HG03097 (cell line): ENCODE results near the gene LCE3E.
"Not testable (repeated sequence)": the region's sequence is repeated elsewhere in the genome, so short reads cannot be mapped to it uniquely, and the experiment has no call there.

Source experiments
- ATAC-seq: cut with Tn5 transposase; IDR thresholded peaks from one replicate; pipeline ENCODE4 v1.9.1; 2021; ENCODE audit not compliant: unreplicated experiment, low FRiP score

The LCE3E gene, protein sequence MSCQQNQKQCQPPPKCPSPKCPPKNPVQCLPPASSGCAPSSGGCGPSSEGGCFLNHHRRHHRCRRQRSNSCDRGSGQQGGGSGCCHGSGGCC

DNA sequence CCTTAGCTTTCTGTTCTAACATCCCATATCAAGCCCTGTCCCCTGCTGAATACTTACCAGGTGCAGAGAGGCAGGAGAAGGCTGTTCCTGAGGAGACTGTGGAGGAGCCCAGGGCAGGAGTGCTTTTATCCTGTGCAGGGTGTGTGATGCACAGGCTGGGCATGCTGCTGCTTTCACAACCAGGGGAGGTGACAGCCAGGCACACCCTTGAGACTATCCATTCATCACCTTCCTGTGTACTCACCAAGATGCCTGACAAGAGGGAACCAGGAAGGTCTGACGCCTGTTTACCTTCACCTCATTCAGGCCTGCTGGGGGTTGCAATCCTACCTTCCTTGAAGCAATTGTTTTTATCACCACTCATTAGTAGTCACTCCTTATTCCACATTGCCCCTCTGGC is at the start of gene LCE3E:
Gene LCE3E (minus strand): TSS at position 100 of the 400 bp plus-strand sequence. CDS start 572 bp downstream, outside the sequence.
- ATAC-seq = no peak

DNA sequence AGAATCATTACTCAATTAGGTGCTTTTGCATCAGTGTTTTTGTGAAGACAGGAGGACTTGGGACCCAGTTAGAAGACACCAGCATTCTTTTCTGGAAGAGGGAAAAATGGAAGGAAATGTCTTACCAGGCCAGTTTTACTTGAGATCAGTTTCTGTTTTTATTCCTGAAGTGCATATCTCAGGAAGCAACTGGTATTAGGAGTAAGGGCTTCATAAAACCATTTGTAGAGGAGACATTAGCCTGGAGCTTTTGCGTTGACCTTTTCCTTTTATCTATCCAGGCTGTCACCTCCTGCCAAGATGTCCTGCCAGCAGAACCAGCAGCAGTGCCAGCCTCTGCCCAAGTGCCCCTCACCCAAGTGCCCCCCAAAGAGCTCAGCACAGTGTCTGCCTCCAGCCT is 46.9 kb upstream of the LCE3E start, which contains the start of gene LCE3B:
Gene LCE3B (plus strand): TSS at position 301 of the 400 bp plus-strand sequence. CDS start 0 bp downstream, at position 301.
- no peak for ATAC-seq

DNA sequence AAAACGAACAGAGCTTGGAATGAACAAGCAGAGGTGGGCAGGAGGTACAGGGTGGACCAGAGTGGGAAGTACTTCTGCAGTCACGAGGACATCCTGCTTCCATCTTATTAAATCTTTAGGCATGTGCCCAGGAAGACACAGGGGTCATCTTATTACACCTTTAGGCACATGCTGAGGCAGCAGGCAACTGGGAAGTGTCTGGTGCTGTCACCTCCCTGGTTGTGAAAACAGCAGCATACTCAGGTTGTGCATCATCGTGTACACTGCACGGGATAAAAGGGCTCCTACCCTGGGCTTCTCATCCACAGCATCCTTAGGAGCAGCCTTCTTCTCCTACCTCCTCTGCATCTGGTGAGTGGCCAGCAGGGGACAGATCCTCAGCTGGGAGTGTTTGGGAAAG is 33.4 kb upstream of the LCE3E start, which contains the start of gene LCE3C:
Gene LCE3C (plus strand): TSS at position 301 of the 400 bp plus-strand sequence. CDS start 498 bp downstream, outside the sequence.
- no peak for ATAC-seq

DNA sequence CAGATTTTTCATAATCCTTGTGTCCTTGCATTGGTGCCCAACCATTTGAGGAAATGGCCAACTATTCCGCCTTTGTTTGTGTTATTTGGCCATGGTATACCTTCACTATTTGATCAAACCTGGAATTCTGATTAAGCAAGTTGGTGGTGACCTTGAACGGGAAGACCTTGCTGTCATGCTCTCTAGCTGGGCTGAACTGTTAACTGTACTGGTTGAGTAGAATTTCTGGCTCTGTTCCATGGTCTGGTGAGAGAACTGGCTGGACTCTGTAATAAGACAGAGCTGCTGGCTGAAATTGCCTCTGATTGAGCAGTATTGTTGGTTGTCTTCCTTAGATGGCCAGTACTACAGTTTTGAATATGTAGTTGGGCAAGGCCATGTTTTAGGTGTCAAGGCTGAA is 30.4 kb upstream of the LCE3E start:
- ATAC-seq = no peak

DNA sequence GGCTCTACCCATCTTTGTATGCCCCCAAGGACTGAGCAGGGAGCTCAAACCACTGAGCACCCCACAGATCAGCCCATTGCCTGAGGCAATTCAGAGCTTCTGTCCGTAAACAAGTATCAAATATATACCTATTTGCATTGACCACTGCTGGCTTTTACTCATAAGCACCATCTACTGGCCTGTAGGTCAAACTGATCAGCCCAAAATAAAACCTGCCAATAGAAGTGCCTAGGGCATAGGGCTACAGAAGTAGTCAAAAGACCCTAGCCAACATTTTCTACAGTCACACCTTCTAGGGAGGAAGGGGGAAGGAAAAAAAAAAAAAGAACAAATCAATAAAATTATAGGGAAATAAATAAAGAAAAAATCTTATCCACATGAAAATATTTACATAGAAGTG is 19.0 kb upstream of the LCE3E start:
- no peak for ATAC-seq

DNA sequence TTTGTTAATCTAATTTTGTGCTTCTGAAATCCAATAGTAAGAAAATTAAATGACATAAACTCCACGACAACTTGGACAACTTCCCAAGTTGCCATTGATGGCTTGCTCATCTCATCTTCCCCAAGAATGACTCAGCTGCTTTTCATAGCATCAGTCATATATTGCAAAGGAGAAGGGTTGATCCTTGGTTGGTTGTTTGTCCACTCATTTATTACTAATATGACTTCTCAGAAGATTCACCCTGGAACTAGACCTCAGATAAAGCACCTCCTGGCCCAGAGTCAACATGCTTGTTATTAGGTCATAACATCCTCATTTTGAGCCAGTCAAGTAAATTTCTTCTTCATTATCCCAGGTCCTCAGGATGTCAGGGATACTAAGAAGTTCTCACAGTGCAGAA is 16.1 kb upstream of the LCE3E start:
- no peak for ATAC-seq

DNA sequence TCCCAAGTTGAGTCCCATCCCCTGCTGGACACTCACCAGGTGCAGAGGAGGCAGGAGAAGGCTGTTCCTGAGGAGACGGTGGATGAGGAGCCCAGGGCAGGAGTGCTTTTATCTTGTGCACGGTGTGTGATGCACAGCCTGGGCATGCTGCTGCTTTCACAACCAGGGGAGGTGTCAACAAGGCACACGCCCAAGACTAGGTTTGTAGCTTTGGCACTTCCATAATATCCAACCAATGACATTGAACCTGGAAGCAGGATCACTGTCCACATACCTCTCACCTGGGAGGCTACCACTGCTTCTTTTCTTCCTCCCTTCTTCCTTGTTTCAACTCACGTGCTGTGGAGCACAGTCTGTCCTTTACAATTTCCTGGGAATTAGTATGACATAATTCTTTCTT is 13.9 kb upstream of the LCE3E start, which contains the start of gene LCE3D:
Gene LCE3D (minus strand): TSS at position 84 of the 400 bp plus-strand sequence. CDS start 580 bp downstream, outside the sequence.
- ATAC-seq = no peak

DNA sequence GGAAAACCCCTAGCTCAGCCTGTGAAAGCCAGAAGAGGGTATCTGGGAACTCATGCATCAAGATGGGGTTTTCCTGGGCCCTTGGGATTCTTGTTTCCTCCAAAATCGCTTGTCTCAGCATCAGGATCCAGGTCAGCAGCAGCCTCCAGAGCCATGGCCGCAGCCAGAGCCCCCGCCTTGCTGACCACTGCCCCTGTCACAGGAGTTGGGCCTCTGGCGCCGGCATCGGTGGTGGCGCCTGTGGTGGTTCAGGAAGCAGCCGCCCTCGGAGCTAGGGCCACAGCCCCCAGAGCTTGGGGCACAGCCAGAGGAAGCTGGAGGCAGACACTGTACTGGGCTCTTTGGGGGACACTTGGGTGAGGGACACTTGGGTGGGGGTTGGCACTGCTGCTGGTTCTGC is 12.9 kb upstream of the LCE3E start:
- ATAC-seq = not testable (repeated sequence)

DNA sequence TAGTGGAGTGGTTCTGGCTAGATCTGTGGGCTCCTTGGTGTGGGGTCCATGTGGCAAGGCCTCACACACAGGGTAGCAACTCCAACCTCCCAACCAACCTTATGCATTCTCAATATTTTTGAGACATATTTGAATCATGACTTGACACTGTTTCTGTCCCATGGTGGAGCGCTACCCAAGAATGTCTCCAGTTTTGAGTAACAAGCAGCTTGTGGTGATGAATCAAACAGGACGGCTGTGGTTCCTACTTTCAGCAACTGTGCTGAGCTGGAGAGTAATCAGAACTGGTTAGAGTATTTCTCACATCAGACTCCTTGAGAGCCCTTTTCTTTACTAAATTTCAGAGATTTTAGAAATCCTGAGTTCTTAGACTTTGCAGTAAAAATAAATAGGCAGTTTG is 10.6 kb upstream of the LCE3E start:
- ATAC-seq = no peak

DNA sequence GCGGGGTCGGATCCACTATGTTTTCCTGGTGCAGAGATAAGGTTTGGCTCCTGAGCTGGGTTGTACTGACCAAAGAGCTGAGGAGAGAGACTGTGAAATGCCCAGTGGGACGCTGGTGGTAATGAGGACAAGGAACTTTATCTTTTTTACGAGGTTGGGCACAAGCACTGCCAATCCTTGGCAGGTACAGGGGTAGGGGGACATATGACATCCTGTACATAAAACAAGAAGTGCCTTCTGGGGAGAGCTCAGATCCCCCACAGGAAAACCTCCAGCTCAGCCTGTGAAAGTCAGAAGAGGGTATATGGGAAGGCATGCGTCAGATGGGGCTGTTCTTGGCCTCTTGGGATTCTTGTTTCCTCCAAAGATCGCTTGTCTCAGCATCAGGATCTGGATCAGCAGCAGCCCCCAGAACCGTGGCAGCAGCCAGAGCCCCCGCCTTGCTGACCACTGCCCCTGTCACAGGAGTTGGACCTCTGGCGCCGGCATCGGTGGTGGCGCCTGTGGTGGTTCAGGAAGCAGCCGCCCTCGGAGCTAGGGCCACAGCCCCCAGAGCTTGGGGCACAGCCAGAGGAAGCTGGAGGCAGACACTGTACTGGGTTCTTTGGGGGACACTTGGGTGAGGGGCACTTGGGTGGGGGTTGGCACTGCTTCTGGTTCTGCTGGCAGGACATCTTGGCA is 905 bp downstream of the LCE3E start:
- ATAC-seq = no peak

DNA sequence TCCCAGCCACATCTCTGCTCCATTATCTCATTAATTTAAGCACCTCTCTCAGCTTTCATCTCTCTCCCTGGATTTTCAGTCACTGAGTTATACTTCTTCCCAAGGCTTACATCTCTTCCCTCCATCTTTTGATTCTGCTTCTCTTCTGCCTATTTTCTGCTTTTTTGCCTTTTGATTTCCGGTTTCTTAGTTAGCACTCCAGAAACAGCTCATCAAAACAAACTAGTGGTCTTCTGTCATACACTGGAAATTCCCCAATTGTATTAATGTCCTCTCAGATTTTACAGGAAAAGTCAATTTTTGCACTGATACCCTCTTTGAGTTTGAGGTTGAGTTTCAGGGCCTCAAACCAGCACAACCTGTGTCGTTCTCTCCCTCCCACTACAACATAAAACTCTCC is 1.5 kb downstream of the LCE3E start:
- no peak for ATAC-seq

DNA sequence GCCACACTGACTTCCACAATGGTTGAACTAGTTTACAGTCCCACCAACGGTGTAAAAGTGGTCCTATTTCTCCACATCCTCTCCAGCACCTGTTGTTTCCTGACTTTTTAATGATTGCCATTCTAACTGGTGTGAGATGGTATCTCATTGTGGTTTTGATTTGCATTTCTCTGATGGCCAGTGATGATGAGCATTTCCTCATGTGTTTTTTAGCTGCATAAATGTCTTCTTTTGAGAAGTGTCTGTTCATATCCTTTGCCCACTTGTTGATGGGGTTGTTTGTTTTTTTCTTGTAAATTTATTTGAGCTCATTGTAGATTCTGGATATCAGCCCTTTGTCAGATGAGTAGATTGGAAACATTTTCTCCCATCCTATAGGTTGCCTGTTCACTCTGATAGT is 18.2 kb downstream of the LCE3E start:
- not testable (repeated sequence) for ATAC-seq

DNA sequence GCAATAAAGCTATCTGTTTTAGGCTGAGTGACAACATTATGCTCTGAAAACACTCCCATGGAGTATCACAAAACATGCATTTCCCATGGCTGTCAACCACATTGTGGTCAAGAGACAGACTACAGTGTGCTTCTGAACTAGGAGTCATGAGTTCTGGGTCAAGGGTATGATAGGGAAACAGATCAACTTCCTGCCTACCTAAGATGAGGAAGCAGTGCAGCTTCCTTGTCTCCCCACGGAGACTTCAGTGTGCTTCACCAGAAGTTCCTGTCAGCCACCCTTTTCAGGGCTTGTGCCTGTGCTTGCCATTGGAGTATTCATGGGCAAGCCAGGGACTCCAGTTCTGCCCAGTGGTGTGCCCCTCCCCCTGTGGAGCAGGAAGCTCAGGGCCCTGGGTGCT is 19.9 kb downstream of the LCE3E start:
- no peak for ATAC-seq

DNA sequence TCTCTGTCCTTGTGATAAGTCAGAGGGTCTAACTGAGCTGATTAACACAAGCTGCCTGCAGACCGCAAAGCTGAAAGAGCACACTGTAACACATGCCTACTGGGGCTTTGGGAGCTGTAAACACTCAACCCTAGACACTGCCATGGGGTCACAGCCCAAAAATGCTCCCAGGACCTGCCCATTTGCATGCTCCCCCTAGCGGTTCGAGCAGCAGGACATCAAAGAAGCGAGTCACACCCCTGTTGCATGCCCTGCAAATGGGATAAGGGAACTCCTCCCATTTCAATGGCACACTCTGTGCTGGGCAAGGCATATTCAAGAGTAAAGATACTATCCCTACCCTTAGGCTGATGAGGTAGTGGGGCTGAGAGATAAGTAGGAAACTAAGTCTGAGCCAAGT is 22.8 kb downstream of the LCE3E start:
- no peak for ATAC-seq

DNA sequence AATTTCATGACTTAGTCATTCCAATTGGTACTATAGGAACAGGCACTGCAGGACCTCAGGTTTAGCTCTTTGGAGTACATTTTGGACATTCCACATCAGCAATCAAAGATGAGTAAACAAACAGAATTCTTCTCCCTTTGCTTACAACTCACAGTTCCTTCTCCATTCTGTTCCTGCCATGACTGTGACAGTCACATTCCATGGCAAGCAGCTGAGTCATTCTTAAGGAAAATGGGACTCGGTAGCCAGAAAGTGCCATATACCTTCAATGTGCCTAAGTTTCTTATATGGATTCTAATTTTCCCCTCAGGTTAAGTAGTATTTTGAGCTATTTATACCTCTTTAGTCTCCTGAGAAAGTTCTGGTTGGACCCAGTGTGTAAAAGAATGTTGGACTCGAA is 26.7 kb downstream of the LCE3E start:
- ATAC-seq = no peak

DNA sequence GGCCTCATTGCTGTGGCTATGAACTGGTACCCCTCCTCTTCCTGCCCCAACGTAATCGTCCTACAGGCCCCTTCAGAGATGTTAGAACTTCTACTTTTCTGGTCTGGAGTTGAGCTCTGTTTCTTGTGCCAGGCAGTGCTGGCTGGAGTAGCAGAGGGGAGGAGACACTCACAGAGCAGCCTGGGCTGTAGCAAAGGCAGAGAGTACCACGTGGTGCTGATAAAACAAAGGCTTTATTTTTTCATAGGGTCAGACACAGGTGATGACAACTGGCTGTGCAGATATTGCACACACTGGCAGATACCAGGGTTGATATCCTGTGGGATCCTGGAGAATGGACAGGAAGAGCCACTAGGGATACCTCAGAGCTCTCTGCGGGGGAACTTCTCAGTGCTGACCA is 29.1 kb downstream of the LCE3E start:
- ATAC-seq = no peak

DNA sequence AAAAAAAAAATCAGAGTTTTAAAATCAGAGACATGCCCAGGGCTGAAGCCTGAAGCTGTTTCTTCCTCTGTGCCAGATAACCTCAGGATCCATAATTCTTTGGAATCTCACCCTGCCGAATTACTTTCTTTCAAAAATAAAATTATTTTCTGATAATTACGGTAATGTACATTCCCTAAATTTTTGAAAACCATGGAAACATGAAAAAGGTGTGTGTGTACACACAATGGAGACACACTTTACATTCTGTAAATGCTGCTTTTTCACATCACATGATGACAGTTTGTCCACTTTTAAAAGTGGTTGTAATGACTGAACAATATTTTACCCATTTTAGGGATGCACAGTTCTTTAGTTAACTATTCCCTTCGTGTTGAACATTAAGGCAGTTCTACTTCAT is 30.8 kb downstream of the LCE3E start:
- ATAC-seq = no peak

DNA sequence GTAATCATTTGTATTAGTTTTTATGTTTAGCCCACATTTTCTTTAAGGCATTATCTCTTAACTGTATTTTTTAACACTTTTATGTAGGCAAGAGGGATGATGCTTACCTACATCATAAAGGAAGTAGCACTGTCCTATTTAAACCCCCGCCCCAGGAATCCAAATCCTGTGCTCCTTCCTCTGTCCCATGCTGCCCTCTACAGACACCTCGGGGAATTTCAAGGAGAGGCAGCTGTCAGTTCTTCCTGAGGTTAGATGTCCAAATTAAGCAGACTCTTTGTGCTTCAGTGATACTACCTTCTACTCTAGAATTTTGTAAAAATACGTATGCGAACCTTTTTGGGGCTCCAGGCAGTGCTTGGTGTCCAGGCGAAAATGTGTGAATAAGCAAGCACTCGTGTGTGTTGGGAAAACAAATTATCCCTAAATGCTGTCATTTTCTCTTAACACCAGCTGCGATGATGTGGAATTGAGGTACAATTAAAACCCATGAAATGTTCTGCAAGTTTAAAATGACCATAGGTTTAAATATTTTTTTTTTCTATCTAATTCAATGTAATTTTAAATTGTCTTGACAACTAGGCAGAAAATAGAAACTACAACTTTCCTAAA is 33.1 kb downstream of the LCE3E start:
- ATAC-seq = no peak

DNA sequence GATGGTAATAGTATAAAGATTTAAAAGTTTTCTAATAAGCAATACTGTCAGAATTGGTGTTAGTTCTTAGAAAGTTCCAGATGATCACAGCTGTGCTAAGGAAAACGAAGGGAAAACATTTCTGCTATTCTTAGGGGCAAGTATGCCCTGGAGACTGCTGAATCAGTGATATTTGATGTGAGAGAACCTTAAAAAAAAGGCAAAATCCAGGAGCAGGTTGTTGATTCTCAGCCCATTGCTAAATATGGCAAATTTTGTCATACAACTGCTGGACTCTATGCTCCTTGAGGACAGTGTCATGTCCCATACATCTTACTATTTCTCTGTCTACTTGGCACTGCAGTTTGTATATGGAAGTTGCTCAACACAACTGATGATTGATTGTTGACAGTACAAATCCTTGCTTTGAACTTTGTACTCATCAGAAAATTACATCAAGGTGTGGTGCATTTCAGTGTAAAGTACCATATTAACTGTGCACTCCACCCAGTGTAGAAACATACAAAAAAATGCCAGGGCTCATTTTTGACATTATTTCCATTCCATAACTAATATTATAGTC is 41.4 kb downstream of the LCE3E start:
- ATAC-seq = no peak

DNA sequence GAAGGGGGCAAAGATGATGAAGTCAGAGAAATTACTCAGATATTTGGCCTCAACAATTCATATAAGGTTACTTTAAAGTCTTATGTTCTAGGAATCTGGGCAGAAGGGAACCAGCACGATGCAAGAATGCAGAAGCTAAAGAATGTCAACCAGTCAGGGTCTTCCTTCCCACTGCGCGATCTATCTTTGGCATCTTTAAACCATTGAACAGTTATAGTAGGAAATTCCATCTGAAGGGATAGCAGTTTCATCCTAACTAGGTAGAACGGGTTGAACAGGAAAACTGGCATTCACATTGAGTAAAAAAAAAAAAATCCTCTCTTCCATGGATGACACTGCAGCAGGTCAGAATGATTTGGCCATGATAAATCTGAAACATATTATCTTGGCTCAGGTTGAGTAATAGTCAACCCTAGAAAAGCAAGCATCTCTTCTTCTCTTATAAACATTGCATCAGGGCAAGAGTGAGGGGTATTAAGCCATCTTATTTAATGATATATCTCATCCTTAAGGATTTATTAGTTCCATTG is 46.0 kb downstream of the LCE3E start:
- no peak for ATAC-seq

DNA sequence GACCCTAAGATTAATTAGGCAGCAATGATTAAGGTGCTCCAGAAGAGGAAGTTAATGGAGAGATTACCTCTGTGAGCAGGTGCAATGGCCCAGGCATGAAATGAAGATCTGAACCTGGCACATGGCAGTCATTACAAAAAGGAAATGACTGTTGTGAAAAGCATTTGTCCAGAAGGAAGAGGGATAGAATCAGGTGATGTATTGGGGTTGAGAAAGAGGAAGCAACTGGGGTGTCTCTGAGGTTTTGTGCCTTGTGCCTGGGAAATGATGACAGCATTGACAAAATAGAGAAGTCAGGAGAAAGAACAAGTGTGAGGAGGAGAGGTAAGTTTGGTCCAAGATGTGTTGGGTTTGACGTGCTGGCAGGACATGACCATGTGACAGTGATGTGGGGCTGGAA is 46.7 kb downstream of the LCE3E start:
- no peak for ATAC-seq
